Panc1 (cell line): ENCODE data around the gene SYNGR4. TPM values are rescaled to one million over a fixed set of nuclear protein-coding genes. Genes with fewer than 3 reads are reported as not detected.
"Not testable (repeated sequence)": the region's sequence is repeated elsewhere in the genome, so short reads cannot be mapped to it uniquely, and the experiment has no call there.

Source experiments
- ATAC-seq: fragments of 200-7000 bp; cut with Tn5 transposase; 2 replicates; pipeline ENCODE4 v1.9.1; 2020; ENCODE audit warnings: mild to moderate bottlenecking, moderate library complexity
- Bru-seq: library from RNA; stranded (reverse); fragments of 400-500 nt; gene quantifications from one replicate; lab custom pipeline; 2021; lab: Mats Ljungman, UMichigan
- BruChase-seq, 2 experiments: library from RNA; stranded (reverse); fragments of 400-500 nt; gene quantifications; one replicate each; lab custom pipeline; 2021; lab: Mats Ljungman, UMichigan
- BruUV-seq: library from RNA; stranded (reverse); fragments of 400-500 nt; replicated peaks from 2 replicates; lab custom pipeline; 2021; lab: Mats Ljungman, UMichigan
- CTCF ChIA-PET: fragments of 300-600 bp; sonication (Branson Sonifier 250); formaldehyde crosslinking; loops from one replicate; lab custom pipeline; 2022; ENCODE audit warnings: antibody characterized with exemption; lab: Charles Lee
- POLR2A ChIA-PET: fragments of 300-600 bp; sonication (Branson Sonifier 250); formaldehyde crosslinking; loops from one replicate; lab custom pipeline; 2022; ENCODE audit warnings: antibody characterized with exemption; lab: Charles Lee
- DNase-seq: peaks from one replicate; pipeline ENCODE4 v3.0.0-alpha.2; 2010; ENCODE audit warnings: low read depth, low spot score
- H3K27ac ChIP-seq: 2 replicates; pipeline ENCODE4 v1.5.1; 2011; ENCODE audit warnings: mild to moderate bottlenecking, low read length, inconsistent platforms
- H3K27me3 ChIP-seq: fragments of 200-500 bp; sonication (Bioruptor generic); 2 replicates; pipeline ENCODE4 v1.6.0; 2014; ENCODE audit warnings: low read length, inconsistent platforms; ENCODE audit not compliant: control insufficient read depth, insufficient read depth
- H3K36me3 ChIP-seq: fragments of 200-500 bp; sonication (Bioruptor generic); 2 replicates; pipeline ENCODE4 v1.5.1; 2014; ENCODE audit warnings: inconsistent platforms, mild to moderate bottlenecking, low read length, moderate library complexity; ENCODE audit not compliant: control insufficient read depth, insufficient read depth
- H3K4me1 ChIP-seq: 2 replicates; pipeline ENCODE4 v1.5.1; 2011; ENCODE audit warnings: inconsistent platforms, mild to moderate bottlenecking, low read length, moderate library complexity; ENCODE audit not compliant: control insufficient read depth, insufficient read depth
- H3K4me3 ChIP-seq, 2 experiments: 2 replicates each; pipeline ENCODE4 v1.5.1; 2011 to 2012; ENCODE audit warnings: low read depth in 2 of 2, low read length in 2 of 2, mild to moderate bottlenecking in 2 of 2, inconsistent platforms in 1 of 2, moderate library complexity in 1 of 2
- H3K9me3 ChIP-seq: fragments of 200-500 bp; sonication (Bioruptor generic); 2 replicates; pipeline ENCODE4 v1.5.1; 2014; ENCODE audit warnings: low read depth, mild to moderate bottlenecking, inconsistent platforms, low read length, moderate library complexity; ENCODE audit not compliant: control insufficient read depth, insufficient read depth
- POLR2AphosphoS5 ChIP-seq: IDR thresholded peaks from 2 replicates; pipeline ENCODE4 v1.6.1; 2012; ENCODE audit warnings: mild to moderate bottlenecking, low read depth, low read length, moderate library complexity
- SIN3A ChIP-seq: IDR thresholded peaks from 2 replicates; pipeline ENCODE4 v1.6.1; 2012; ENCODE audit warnings: low read depth, mild to moderate bottlenecking, low read length, moderate library complexity, borderline replicate concordance; ENCODE audit not compliant: insufficient read depth
- TCF7L2 ChIP-seq: IDR thresholded peaks from 2 replicates; pipeline ENCODE4 v1.6.1; 2011; ENCODE audit warnings: mild to moderate bottlenecking, low read depth, low read length, inconsistent platforms
- in situ Hi-C: cut with HindIII; loops from 2 replicates; pipeline ENCODE4 v1.10.0; 2016; ENCODE audit warnings: low sequenced_read_pairs, low pct_unique_long_range_greater_than_20kb
- intact Hi-C: fragments of 100-400 bp; cut with micrococcal nuclease; formaldehyde crosslinking; loops from one replicate; pipeline ENCODE4 v1.10.0; 2022; ENCODE audit not compliant: unreplicated experiment
- long read RNA-seq: library from polyadenylated mRNA; unstranded; transcript quantifications from one replicate; pipeline ENCODE4 v2.0.0, GENCODE V29; 2021; ENCODE audit not compliant: unreplicated experiment
- polyA plus RNA-seq: library from polyadenylated mRNA; unstranded; fragments of >200 nt; gene quantifications from one replicate; pipeline ENCODE4 v1.2.1, GENCODE V29; 2012; ENCODE audit warnings: missing spikeins; ENCODE audit not compliant: insufficient read length
- total RNA-seq: library from RNA; stranded (reverse); gene quantifications from one replicate; pipeline ENCODE4 v1.2.1, GENCODE V29; 2021; ENCODE audit not compliant: unreplicated experiment
- TF ChIP-seq, protein P1 (sequence below): fragments of 450-650 bp; IDR thresholded peaks from 2 replicates; pipeline ENCODE4 v1.5.1; 2017; ENCODE audit warnings: mild to moderate bottlenecking
- TF ChIP-seq, protein P2 (sequence below), 2 experiments: IDR thresholded peaks; 2 replicates each; pipeline ENCODE4 v1.6.1; 2011 to 2012; ENCODE audit warnings: low read depth in 2 of 2, control low read depth in 1 of 2, low read length in 1 of 2, mild to moderate bottlenecking in 1 of 2, moderate library complexity in 1 of 2; ENCODE audit not compliant: insufficient read depth in 1 of 2

The SYNGR4 gene, protein sequence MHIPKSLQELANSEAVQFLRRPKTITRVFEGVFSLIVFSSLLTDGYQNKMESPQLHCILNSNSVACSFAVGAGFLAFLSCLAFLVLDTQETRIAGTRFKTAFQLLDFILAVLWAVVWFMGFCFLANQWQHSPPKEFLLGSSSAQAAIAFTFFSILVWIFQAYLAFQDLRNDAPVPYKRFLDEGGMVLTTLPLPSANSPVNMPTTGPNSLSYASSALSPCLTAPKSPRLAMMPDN
- 0.39 TPM for total RNA-seq
- 1.0 TPM for polyA plus RNA-seq
- Bru-seq, nascent RNA, result percentile 16 among the genes with signal in this experiment
- BruChase-seq, experiment 1, labeled RNA remaining after a 2-hour chase, result percentile 7 among the genes with signal in this experiment
- BruChase-seq, experiment 2, labeled RNA remaining after a 6-hour chase, result percentile 17 among the genes with signal in this experiment
- long read RNA-seq, result 0 reads

- Histone ChIP-seq H3K9me3 (no peaks in the 10 kb centered on the region), H3K36me3 (no peaks in the 10 kb centered on the region; the same call in 1 of the 2 replicates), H3K27me3 (no peaks in the 10 kb centered on the region), H3K4me3 (peak within 1 kb of the TSS; percentile 54 to 73), H3K4me1 (no peaks in the 10 kb centered on the region; the same call in 1 of the 2 replicates), H3K27ac (peak within 1 kb of the TSS; percentile 96)
- ChIA-PET POLR2A (interaction anchor here (0.6 to 1.0 kb wide), 3 partner anchors 23 to 1350 kb away, joined by 3 to 13 read pairs (median 4); no protein-coding TSS in a partner anchor), CTCF (interaction anchor here (0.7 kb wide), 1 partner anchor 24 kb away, joined by 6 read pairs; no protein-coding TSS in a partner anchor)
- DNase-seq (peak; percentile 90), ATAC-seq (peak; percentile 91)
- TF ChIP-seq TCF7L2, result peak; percentile 58; the same call in 1 of the 2 replicates
- no peak for TF ChIP-seq POLR2AphosphoS5
- in situ Hi-C loops (no loop called here), intact Hi-C loops (no loop called here)
- no TSS peak for BruUV-seq
Observed at GRCh38 chr19:48363810-48364597, at the start of gene SYNGR4, which contains the start of gene TMEM143. TSS of gene SYNGR4 (plus strand) at chr19:48364367. CDS start at chr19:48365843, 1,476 bp downstream. TSS of gene TMEM143 (minus strand) at chr19:48363940. CDS start at chr19:48363920, 20 bp downstream.

- intact Hi-C loops, result no loop called here
- H3K4me1 ChIP-seq, result peaks cover 5% of the 10 kb centered on the region
- ChIA-PET POLR2A (no interaction called here), CTCF (no interaction called here)
- in situ Hi-C loops, result no loop called here
- TF ChIP-seq SIN3A, result no peak
- no peak for TF ChIP-seq POLR2AphosphoS5
- TF ChIP-seq, protein P1, sequence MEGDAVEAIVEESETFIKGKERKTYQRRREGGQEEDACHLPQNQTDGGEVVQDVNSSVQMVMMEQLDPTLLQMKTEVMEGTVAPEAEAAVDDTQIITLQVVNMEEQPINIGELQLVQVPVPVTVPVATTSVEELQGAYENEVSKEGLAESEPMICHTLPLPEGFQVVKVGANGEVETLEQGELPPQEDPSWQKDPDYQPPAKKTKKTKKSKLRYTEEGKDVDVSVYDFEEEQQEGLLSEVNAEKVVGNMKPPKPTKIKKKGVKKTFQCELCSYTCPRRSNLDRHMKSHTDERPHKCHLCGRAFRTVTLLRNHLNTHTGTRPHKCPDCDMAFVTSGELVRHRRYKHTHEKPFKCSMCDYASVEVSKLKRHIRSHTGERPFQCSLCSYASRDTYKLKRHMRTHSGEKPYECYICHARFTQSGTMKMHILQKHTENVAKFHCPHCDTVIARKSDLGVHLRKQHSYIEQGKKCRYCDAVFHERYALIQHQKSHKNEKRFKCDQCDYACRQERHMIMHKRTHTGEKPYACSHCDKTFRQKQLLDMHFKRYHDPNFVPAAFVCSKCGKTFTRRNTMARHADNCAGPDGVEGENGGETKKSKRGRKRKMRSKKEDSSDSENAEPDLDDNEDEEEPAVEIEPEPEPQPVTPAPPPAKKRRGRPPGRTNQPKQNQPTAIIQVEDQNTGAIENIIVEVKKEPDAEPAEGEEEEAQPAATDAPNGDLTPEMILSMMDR, result no peak
- TF ChIP-seq, protein P2, sequence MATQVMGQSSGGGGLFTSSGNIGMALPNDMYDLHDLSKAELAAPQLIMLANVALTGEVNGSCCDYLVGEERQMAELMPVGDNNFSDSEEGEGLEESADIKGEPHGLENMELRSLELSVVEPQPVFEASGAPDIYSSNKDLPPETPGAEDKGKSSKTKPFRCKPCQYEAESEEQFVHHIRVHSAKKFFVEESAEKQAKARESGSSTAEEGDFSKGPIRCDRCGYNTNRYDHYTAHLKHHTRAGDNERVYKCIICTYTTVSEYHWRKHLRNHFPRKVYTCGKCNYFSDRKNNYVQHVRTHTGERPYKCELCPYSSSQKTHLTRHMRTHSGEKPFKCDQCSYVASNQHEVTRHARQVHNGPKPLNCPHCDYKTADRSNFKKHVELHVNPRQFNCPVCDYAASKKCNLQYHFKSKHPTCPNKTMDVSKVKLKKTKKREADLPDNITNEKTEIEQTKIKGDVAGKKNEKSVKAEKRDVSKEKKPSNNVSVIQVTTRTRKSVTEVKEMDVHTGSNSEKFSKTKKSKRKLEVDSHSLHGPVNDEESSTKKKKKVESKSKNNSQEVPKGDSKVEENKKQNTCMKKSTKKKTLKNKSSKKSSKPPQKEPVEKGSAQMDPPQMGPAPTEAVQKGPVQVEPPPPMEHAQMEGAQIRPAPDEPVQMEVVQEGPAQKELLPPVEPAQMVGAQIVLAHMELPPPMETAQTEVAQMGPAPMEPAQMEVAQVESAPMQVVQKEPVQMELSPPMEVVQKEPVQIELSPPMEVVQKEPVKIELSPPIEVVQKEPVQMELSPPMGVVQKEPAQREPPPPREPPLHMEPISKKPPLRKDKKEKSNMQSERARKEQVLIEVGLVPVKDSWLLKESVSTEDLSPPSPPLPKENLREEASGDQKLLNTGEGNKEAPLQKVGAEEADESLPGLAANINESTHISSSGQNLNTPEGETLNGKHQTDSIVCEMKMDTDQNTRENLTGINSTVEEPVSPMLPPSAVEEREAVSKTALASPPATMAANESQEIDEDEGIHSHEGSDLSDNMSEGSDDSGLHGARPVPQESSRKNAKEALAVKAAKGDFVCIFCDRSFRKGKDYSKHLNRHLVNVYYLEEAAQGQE (IDR thresholded peaks at IDR 0.05; ENCODE audit: insufficient read depth in 1 of 2, low read depth in 2 of 2, low read length in 1 of 2), result no peak
- no peak for TF ChIP-seq TCF7L2
- H3K27ac ChIP-seq, result no peak overlapping the region
- H3K27me3 ChIP-seq, result no peaks in the 10 kb centered on the region
- no peak for DNase-seq
- no peak for ATAC-seq
- no peaks in the 10 kb centered on the region for H3K9me3 ChIP-seq
- no TSS peak for BruUV-seq
- no peaks in the 10 kb centered on the region for H3K36me3 ChIP-seq
- no peak overlapping the region for H3K4me3 ChIP-seq
Observed at GRCh38 chr19:48315712-48316111, 48.5 kb upstream of the SYNGR4 start.

DNA sequence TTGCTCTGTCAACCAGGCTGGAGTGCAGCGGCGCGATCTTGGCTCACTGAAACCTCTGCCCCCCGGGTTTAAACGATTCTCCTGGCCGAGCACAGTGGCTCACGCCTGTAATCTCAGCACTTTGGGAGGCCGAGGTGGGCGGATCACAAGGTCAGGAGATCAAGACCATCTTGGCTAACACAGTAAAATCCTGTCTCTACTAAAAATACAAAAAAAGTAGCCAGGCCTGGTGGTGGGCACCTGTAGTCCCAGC lies 46.5 kb upstream of the SYNGR4 start:
- in situ Hi-C loops, result not testable (repeated sequence)

More for the DNA sequence above, 46.5 kb upstream of the SYNGR4 start:
- H3K27ac ChIP-seq, ATAC-seq, H3K9me3 ChIP-seq, DNase-seq, H3K36me3 ChIP-seq, H3K4me1 ChIP-seq, H3K27me3 ChIP-seq, H3K4me3 ChIP-seq, intact Hi-C loops, BruUV-seq, POLR2A ChIA-PET: not testable (repeated sequence)
- CTCF ChIA-PET, result interaction anchor here (0.7 kb wide), 1 partner anchor 21 kb away, joined by 3 read pairs; no protein-coding TSS in a partner anchor
